ENCODE data around the gene RFX3.
A peak's percentile ranks its signal among the peaks of the same experiment; 100 is the strongest.

The RFX3 gene

DNA sequence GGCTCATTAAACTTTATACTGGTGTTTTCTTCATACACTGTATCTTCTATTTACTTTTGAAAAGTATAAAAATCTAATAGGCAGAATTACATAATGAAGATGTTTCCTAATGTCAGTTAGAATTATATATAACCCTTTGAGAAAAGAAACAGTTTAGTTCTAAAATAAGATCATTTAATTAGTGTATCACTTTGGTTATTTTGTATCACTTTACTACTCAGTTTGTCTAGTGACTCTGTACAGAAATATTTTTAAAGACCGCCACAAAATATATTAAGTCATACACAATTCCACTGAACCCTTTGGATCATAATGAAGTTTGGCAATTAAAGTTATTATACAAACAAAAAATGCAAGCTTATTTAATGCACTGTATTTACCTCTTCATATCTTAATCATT is 15.0 kb downstream of the RFX3 start:
- Histone ChIP-seq H3K4me3 (replicated peaks; ENCODE audit: insufficient read depth, low read length) (no peak overlapping the region), H3K27ac (replicated peaks) (peak overlapping the region; percentile 61; the same call in 1 of the 2 replicates), H3K27me3 (ENCODE audit: insufficient read depth, poor library complexity, severe bottlenecking) (no peaks in the 10 kb centered on the region)
- TF ChIP-seq POLR2AphosphoS5 (IDR thresholded peaks at IDR 0.05; ENCODE audit: low read depth) (no peak), SPI1 (IDR thresholded peaks at IDR 0.05; ENCODE audit: borderline replicate concordance, low read depth) (no peak), GABPA (IDR thresholded peaks at IDR 0.05; ENCODE audit: low read depth) (no peak)
- TF ChIP-seq, protein P1, sequence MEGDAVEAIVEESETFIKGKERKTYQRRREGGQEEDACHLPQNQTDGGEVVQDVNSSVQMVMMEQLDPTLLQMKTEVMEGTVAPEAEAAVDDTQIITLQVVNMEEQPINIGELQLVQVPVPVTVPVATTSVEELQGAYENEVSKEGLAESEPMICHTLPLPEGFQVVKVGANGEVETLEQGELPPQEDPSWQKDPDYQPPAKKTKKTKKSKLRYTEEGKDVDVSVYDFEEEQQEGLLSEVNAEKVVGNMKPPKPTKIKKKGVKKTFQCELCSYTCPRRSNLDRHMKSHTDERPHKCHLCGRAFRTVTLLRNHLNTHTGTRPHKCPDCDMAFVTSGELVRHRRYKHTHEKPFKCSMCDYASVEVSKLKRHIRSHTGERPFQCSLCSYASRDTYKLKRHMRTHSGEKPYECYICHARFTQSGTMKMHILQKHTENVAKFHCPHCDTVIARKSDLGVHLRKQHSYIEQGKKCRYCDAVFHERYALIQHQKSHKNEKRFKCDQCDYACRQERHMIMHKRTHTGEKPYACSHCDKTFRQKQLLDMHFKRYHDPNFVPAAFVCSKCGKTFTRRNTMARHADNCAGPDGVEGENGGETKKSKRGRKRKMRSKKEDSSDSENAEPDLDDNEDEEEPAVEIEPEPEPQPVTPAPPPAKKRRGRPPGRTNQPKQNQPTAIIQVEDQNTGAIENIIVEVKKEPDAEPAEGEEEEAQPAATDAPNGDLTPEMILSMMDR (IDR thresholded peaks at IDR 0.05; ENCODE audit: insufficient read depth, low read length) = no peak
- TF ChIP-seq, protein P2, sequence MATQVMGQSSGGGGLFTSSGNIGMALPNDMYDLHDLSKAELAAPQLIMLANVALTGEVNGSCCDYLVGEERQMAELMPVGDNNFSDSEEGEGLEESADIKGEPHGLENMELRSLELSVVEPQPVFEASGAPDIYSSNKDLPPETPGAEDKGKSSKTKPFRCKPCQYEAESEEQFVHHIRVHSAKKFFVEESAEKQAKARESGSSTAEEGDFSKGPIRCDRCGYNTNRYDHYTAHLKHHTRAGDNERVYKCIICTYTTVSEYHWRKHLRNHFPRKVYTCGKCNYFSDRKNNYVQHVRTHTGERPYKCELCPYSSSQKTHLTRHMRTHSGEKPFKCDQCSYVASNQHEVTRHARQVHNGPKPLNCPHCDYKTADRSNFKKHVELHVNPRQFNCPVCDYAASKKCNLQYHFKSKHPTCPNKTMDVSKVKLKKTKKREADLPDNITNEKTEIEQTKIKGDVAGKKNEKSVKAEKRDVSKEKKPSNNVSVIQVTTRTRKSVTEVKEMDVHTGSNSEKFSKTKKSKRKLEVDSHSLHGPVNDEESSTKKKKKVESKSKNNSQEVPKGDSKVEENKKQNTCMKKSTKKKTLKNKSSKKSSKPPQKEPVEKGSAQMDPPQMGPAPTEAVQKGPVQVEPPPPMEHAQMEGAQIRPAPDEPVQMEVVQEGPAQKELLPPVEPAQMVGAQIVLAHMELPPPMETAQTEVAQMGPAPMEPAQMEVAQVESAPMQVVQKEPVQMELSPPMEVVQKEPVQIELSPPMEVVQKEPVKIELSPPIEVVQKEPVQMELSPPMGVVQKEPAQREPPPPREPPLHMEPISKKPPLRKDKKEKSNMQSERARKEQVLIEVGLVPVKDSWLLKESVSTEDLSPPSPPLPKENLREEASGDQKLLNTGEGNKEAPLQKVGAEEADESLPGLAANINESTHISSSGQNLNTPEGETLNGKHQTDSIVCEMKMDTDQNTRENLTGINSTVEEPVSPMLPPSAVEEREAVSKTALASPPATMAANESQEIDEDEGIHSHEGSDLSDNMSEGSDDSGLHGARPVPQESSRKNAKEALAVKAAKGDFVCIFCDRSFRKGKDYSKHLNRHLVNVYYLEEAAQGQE (IDR thresholded peaks at IDR 0.05; ENCODE audit: insufficient replicate concordance, low read depth) = no peak
- DNase-seq (ENCODE audit: low read depth in 1 of 2, low spot score in 1 of 2) = no peak

DNA sequence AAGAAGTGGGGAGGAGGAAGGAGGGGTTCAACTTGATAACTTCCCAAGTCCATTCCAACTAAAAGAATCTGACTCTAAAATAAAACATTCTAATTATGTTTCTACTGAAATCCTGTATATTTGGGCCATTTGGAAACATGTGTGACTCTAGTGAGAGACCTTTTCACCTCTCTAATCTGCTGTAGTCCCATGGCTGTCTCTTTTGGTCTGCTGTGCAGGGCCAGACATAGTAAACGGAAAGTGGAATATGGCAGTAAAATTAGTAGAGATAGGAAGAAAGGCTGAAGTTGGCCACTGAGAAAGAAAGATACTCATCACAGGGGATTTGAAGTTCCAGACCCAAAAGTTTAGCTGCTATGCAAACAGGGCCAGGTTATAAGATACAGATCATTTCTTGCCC is 15.9 kb downstream of the RFX3 start:
- TF ChIP-seq POLR2AphosphoS5 (IDR thresholded peaks at IDR 0.05; ENCODE audit: low read depth) = no peak
- TF ChIP-seq SPI1 (IDR thresholded peaks at IDR 0.05; ENCODE audit: borderline replicate concordance, low read depth) = no peak
- TF ChIP-seq, protein P1 (IDR thresholded peaks at IDR 0.05; ENCODE audit: insufficient read depth, low read length) = no peak
- TF ChIP-seq, protein P2 (IDR thresholded peaks at IDR 0.05; ENCODE audit: insufficient replicate concordance, low read depth) = no peak
- no peak for TF ChIP-seq GABPA (IDR thresholded peaks at IDR 0.05; ENCODE audit: low read depth)
- no peaks in the 10 kb centered on the region for H3K27me3 ChIP-seq (ENCODE audit: insufficient read depth, poor library complexity, severe bottlenecking)
- no peak overlapping the region for H3K4me3 ChIP-seq (replicated peaks; ENCODE audit: insufficient read depth, low read length)
- DNase-seq (ENCODE audit: low read depth in 1 of 2, low spot score in 1 of 2) = no peak
- H3K27ac ChIP-seq (replicated peaks) = peak overlapping the region; percentile 91

DNA sequence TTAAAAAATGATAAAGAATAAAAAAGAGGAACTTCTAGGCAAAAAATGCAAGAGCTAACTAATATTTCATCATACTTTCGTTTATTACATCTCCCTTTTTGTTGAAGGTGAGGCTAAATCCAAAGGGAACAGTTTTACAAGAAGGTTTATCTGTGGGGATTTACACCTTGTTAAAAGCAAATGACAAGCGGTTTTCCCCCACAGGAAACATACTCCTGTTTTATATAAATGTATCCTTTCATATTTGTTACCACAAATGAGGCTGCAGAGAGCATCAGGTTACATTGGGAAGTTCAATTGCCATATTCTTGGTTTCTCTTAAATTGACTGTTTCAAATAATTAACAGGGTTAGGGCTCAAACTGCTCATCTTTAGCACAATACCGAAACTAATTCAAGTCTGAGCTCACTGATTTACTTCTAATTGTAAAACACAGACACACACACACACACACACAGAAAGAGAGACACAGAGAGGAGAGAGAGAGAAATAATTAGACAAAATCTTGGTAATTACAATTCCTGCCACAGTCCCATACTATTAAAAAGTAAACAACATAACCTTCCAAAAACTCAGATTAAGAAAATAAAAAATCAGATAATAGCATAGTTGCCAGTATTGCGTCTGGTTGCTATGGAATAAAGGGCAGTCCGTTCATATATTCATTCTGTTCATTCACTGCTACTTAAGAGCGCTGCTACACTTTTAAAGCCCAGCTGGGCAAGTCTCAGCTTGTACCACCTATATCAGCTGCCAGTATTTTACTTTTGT is 17.1 kb downstream of the RFX3 start:
- H3K27ac ChIP-seq (replicated peaks) = peak overlapping the region; percentile 91
- DNase-seq (ENCODE audit: low read depth in 1 of 2, low spot score in 1 of 2) = peak in 1 of 2 experiments; percentile 4

More for the DNA sequence above, 17.1 kb downstream of the RFX3 start:
- no peak for TF ChIP-seq GABPA (IDR thresholded peaks at IDR 0.05; ENCODE audit: low read depth)
- TF ChIP-seq, protein P2 (IDR thresholded peaks at IDR 0.05; ENCODE audit: insufficient replicate concordance, low read depth) = no peak
- TF ChIP-seq POLR2AphosphoS5 (IDR thresholded peaks at IDR 0.05; ENCODE audit: low read depth) = no peak
- TF ChIP-seq, protein P1 (IDR thresholded peaks at IDR 0.05; ENCODE audit: insufficient read depth, low read length) = no peak
- peak; percentile 22; the same call in 1 of the 2 replicates for TF ChIP-seq SPI1 (IDR thresholded peaks at IDR 0.05; ENCODE audit: borderline replicate concordance, low read depth)
- Histone ChIP-seq H3K27me3 (ENCODE audit: insufficient read depth, poor library complexity, severe bottlenecking) (no peaks in the 10 kb centered on the region), H3K4me3 (replicated peaks; ENCODE audit: insufficient read depth, low read length) (no peak overlapping the region)

Measured in HL-60 (cell line).